Panc1 (cell line): ENCODE results near the gene RPL7L1. TPM values are rescaled to one million over a fixed set of nuclear protein-coding genes. Genes with fewer than 3 reads are reported as not detected.

Source experiments
- ATAC-seq: fragments of 200-7000 bp; cut with Tn5 transposase; 2 replicates; pipeline ENCODE4 v1.9.1; 2020; ENCODE audit warnings: mild to moderate bottlenecking, moderate library complexity
- Bru-seq: library from RNA; stranded (reverse); fragments of 400-500 nt; gene quantifications from one replicate; lab custom pipeline; 2021; lab: Mats Ljungman, UMichigan
- BruChase-seq, 2 experiments: library from RNA; stranded (reverse); fragments of 400-500 nt; gene quantifications; one replicate each; lab custom pipeline; 2021; lab: Mats Ljungman, UMichigan
- BruUV-seq: library from RNA; stranded (reverse); fragments of 400-500 nt; replicated peaks from 2 replicates; lab custom pipeline; 2021; lab: Mats Ljungman, UMichigan
- CTCF ChIA-PET: fragments of 300-600 bp; sonication (Branson Sonifier 250); formaldehyde crosslinking; loops from one replicate; lab custom pipeline; 2022; ENCODE audit warnings: antibody characterized with exemption; lab: Charles Lee
- POLR2A ChIA-PET: fragments of 300-600 bp; sonication (Branson Sonifier 250); formaldehyde crosslinking; loops from one replicate; lab custom pipeline; 2022; ENCODE audit warnings: antibody characterized with exemption; lab: Charles Lee
- DNase-seq: peaks from one replicate; pipeline ENCODE4 v3.0.0-alpha.2; 2010; ENCODE audit warnings: low read depth, low spot score
- H3K27ac ChIP-seq: 2 replicates; pipeline ENCODE4 v1.5.1; 2011; ENCODE audit warnings: mild to moderate bottlenecking, low read length, inconsistent platforms
- H3K27me3 ChIP-seq: fragments of 200-500 bp; sonication (Bioruptor generic); 2 replicates; pipeline ENCODE4 v1.6.0; 2014; ENCODE audit warnings: low read length, inconsistent platforms; ENCODE audit not compliant: control insufficient read depth, insufficient read depth
- H3K36me3 ChIP-seq: fragments of 200-500 bp; sonication (Bioruptor generic); 2 replicates; pipeline ENCODE4 v1.5.1; 2014; ENCODE audit warnings: inconsistent platforms, mild to moderate bottlenecking, low read length, moderate library complexity; ENCODE audit not compliant: control insufficient read depth, insufficient read depth
- H3K4me1 ChIP-seq: 2 replicates; pipeline ENCODE4 v1.5.1; 2011; ENCODE audit warnings: inconsistent platforms, mild to moderate bottlenecking, low read length, moderate library complexity; ENCODE audit not compliant: control insufficient read depth, insufficient read depth
- H3K4me3 ChIP-seq, 2 experiments: 2 replicates each; pipeline ENCODE4 v1.5.1; 2011 to 2012; ENCODE audit warnings: low read depth in 2 of 2, low read length in 2 of 2, mild to moderate bottlenecking in 2 of 2, inconsistent platforms in 1 of 2, moderate library complexity in 1 of 2
- H3K9me3 ChIP-seq: fragments of 200-500 bp; sonication (Bioruptor generic); 2 replicates; pipeline ENCODE4 v1.5.1; 2014; ENCODE audit warnings: low read depth, mild to moderate bottlenecking, inconsistent platforms, low read length, moderate library complexity; ENCODE audit not compliant: control insufficient read depth, insufficient read depth
- POLR2AphosphoS5 ChIP-seq: IDR thresholded peaks from 2 replicates; pipeline ENCODE4 v1.6.1; 2012; ENCODE audit warnings: mild to moderate bottlenecking, low read depth, low read length, moderate library complexity
- SIN3A ChIP-seq: IDR thresholded peaks from 2 replicates; pipeline ENCODE4 v1.6.1; 2012; ENCODE audit warnings: low read depth, mild to moderate bottlenecking, low read length, moderate library complexity, borderline replicate concordance; ENCODE audit not compliant: insufficient read depth
- TCF7L2 ChIP-seq: IDR thresholded peaks from 2 replicates; pipeline ENCODE4 v1.6.1; 2011; ENCODE audit warnings: mild to moderate bottlenecking, low read depth, low read length, inconsistent platforms
- in situ Hi-C: cut with HindIII; loops from 2 replicates; pipeline ENCODE4 v1.10.0; 2016; ENCODE audit warnings: low sequenced_read_pairs, low pct_unique_long_range_greater_than_20kb
- intact Hi-C: fragments of 100-400 bp; cut with micrococcal nuclease; formaldehyde crosslinking; loops from one replicate; pipeline ENCODE4 v1.10.0; 2022; ENCODE audit not compliant: unreplicated experiment
- long read RNA-seq: library from polyadenylated mRNA; unstranded; transcript quantifications from one replicate; pipeline ENCODE4 v2.0.0, GENCODE V29; 2021; ENCODE audit not compliant: unreplicated experiment
- polyA plus RNA-seq: library from polyadenylated mRNA; unstranded; fragments of >200 nt; gene quantifications from one replicate; pipeline ENCODE4 v1.2.1, GENCODE V29; 2012; ENCODE audit warnings: missing spikeins; ENCODE audit not compliant: insufficient read length
- total RNA-seq: library from RNA; stranded (reverse); gene quantifications from one replicate; pipeline ENCODE4 v1.2.1, GENCODE V29; 2021; ENCODE audit not compliant: unreplicated experiment
- TF ChIP-seq, protein P1 (sequence below), 2 experiments: IDR thresholded peaks; 2 replicates each; pipeline ENCODE4 v1.6.1; 2011 to 2012; ENCODE audit warnings: low read depth in 2 of 2, control low read depth in 1 of 2, low read length in 1 of 2, mild to moderate bottlenecking in 1 of 2, moderate library complexity in 1 of 2; ENCODE audit not compliant: insufficient read depth in 1 of 2
- TF ChIP-seq, protein P2 (sequence below): fragments of 450-650 bp; IDR thresholded peaks from 2 replicates; pipeline ENCODE4 v1.5.1; 2017; ENCODE audit warnings: mild to moderate bottlenecking

RPL7L1 gene
- total RNA-seq = 109 TPM
- 65.9 TPM for polyA plus RNA-seq
- Bru-seq, nascent RNA = percentile 97 among the genes with signal in this experiment
- percentile 99 among the genes with signal in this experiment for BruChase-seq, experiment 1, labeled RNA remaining after a 2-hour chase
- BruChase-seq, experiment 2, labeled RNA remaining after a 6-hour chase = percentile 99 among the genes with signal in this experiment
- long read RNA-seq, full-length matches to known transcripts = 61 of 100 reads
- long read RNA-seq, partial matches to known transcripts = 24 of 100 reads
- long read RNA-seq, other reads (novel, unspliced or antisense) = 15 of 100 reads

DNA sequence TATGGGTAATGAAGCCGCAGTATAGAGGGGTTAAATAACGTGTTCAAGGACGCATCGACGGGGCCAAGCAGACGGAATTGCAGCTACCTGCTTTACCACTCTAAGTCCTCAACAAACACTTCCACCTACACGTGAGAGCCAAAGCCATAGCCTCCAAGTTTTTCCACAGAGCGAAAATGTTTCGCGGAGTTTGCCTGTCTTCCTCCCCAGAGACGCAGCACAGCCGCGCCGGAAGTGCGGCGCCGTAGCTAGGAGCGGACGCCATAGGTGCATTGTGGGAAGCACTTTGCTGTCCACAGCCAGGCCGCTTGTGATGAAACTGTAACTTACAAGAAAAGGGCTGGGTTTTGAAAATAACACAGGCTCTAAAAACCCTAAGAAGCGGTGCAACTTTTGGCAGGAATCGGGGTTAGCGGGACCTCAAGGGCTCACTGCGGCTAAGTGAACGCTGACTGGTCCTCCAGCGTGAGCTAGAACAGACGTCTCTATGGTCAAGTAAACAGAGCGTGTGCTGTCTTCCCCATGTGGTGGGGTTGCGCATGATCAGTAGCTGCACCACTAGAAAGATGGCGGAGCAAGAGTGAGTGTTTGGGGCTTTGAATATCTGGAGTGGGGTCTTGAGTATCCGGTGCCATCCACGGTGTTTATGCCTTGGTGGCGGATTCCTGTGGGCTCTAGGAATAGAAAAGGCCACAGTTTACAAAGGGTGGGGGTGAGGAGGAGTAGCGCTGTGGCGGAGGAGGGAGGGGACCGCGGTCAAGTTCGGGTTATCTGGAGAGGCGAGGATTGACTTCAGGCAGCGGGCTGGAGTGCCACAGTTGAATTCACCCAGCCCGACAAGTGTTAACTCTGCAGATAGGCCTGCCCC, at the start of gene RPL7L1:
Gene RPL7L1 (plus strand): TSS at position 245 of the 868 bp plus-strand sequence. CDS start 295 bp downstream, at position 540.
- ATAC-seq = peak; percentile 97
- Histone ChIP-seq H3K36me3 (peaks cover 15% of the 10 kb centered on the region), H3K4me1 (peaks cover 4% of the 10 kb centered on the region; the same call in 1 of the 2 replicates), H3K4me3 (peak within 1 kb of the TSS; percentile 77 to 99), H3K27ac (peak within 1 kb of the TSS; percentile 99), H3K27me3 (no peaks in the 10 kb centered on the region), H3K9me3 (no peaks in the 10 kb centered on the region)
- ChIA-PET CTCF (interaction anchor here (0.7 kb wide), 1 partner anchor 164 kb away, joined by 4 read pairs; no protein-coding TSS in a partner anchor), POLR2A (interaction anchor here (0.6 to 1.6 kb wide), 7 partner anchors 12 to 761 kb away, joined by 3 to 8 read pairs (median 6); partner anchors contain the start of gene BICRAL)
- in situ Hi-C loops (no loop called here), intact Hi-C loops (loop anchor here (5.0 kb wide), 3 partner anchors 132 to 217 kb away; partner anchors contain the start of gene TBCC)
- no peak; the same call in 1 of the 2 replicates for TF ChIP-seq TCF7L2
- peak; percentile 96 for TF ChIP-seq POLR2AphosphoS5
- TF ChIP-seq, protein P1, sequence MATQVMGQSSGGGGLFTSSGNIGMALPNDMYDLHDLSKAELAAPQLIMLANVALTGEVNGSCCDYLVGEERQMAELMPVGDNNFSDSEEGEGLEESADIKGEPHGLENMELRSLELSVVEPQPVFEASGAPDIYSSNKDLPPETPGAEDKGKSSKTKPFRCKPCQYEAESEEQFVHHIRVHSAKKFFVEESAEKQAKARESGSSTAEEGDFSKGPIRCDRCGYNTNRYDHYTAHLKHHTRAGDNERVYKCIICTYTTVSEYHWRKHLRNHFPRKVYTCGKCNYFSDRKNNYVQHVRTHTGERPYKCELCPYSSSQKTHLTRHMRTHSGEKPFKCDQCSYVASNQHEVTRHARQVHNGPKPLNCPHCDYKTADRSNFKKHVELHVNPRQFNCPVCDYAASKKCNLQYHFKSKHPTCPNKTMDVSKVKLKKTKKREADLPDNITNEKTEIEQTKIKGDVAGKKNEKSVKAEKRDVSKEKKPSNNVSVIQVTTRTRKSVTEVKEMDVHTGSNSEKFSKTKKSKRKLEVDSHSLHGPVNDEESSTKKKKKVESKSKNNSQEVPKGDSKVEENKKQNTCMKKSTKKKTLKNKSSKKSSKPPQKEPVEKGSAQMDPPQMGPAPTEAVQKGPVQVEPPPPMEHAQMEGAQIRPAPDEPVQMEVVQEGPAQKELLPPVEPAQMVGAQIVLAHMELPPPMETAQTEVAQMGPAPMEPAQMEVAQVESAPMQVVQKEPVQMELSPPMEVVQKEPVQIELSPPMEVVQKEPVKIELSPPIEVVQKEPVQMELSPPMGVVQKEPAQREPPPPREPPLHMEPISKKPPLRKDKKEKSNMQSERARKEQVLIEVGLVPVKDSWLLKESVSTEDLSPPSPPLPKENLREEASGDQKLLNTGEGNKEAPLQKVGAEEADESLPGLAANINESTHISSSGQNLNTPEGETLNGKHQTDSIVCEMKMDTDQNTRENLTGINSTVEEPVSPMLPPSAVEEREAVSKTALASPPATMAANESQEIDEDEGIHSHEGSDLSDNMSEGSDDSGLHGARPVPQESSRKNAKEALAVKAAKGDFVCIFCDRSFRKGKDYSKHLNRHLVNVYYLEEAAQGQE (IDR thresholded peaks at IDR 0.05; ENCODE audit: insufficient read depth in 1 of 2, low read depth in 2 of 2, low read length in 1 of 2) = no peak; a peak in 2 of 4 replicates
- TF ChIP-seq SIN3A = 0 out of 2 replicates have a peak, but pooled peaks have one; percentile 28
- peak; percentile 85 for DNase-seq
- BruUV-seq = no TSS peak

DNA sequence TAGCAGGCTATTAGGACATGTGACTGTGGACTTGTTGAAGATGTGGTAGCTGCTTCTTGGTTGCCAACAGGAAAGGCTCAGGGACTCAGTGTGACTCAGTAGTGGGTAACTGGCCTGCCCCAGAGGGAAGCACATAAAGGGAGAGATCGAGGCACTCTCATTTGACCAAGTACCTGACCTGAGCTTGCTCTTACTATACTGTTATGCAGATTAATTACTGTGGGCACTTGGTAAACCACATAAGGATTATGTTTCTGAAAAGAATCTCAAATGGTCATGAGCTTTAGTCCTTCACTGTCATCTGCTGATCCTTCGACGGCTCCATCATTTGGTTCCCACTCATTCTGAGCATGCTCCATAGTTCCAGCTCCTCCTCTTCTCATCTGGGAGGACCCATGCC, 48.2 kb upstream of the RPL7L1 start:
- intact Hi-C loops (no loop called here), in situ Hi-C loops (no loop called here)
- TF ChIP-seq, protein P1 (IDR thresholded peaks at IDR 0.05; ENCODE audit: insufficient read depth in 1 of 2, low read depth in 2 of 2, low read length in 1 of 2) = no peak
- TF ChIP-seq SIN3A (no peak), TCF7L2 (no peak), POLR2AphosphoS5 (no peak)
- TF ChIP-seq, protein P2, sequence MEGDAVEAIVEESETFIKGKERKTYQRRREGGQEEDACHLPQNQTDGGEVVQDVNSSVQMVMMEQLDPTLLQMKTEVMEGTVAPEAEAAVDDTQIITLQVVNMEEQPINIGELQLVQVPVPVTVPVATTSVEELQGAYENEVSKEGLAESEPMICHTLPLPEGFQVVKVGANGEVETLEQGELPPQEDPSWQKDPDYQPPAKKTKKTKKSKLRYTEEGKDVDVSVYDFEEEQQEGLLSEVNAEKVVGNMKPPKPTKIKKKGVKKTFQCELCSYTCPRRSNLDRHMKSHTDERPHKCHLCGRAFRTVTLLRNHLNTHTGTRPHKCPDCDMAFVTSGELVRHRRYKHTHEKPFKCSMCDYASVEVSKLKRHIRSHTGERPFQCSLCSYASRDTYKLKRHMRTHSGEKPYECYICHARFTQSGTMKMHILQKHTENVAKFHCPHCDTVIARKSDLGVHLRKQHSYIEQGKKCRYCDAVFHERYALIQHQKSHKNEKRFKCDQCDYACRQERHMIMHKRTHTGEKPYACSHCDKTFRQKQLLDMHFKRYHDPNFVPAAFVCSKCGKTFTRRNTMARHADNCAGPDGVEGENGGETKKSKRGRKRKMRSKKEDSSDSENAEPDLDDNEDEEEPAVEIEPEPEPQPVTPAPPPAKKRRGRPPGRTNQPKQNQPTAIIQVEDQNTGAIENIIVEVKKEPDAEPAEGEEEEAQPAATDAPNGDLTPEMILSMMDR = no peak
- no peaks in the 10 kb centered on the region for H3K4me1 ChIP-seq
- CTCF ChIA-PET = no interaction called here
- ATAC-seq (no peak), DNase-seq (no peak)
- POLR2A ChIA-PET = no interaction called here
- no peak overlapping the region for H3K4me3 ChIP-seq
- H3K36me3 ChIP-seq = peaks cover 5% of the 10 kb centered on the region; the same call in 1 of the 2 replicates
- H3K27ac ChIP-seq = no peak overlapping the region
- BruUV-seq = no TSS peak
- no peaks in the 10 kb centered on the region for H3K9me3 ChIP-seq
- no peaks in the 10 kb centered on the region for H3K27me3 ChIP-seq
